K562 (cell line): Measurements from ENCODE around the gene RASGEF1C. TPM values are rescaled to one million over a fixed set of nuclear protein-coding genes. Genes with fewer than 3 reads are reported as not detected.

Source experiments
- ATAC-seq: fragments of 200-7000 bp; cut with Tn5 transposase; 3 replicates; pipeline ENCODE4 v1.9.1; 2020; ENCODE audit warnings: moderate library complexity
- BruUV-seq: library from RNA; stranded (reverse); fragments of 400-500 nt; replicated peaks from 2 replicates; lab custom pipeline; 2021; lab: Mats Ljungman, UMichigan
- CTCF ChIA-PET: fragments of 300-600 bp; formaldehyde crosslinking; extraction: SDS; loops from one replicate; lab custom pipeline; 2021; ENCODE audit warnings: low intra/inter-chr PET ratio; lab: Yijun Ruan, JAX
- POLR2A ChIA-PET: fragments of 300-600, 350-650 bp; sonication (Branson Sonifier 250); formaldehyde crosslinking; extraction: SDS; loops from one replicate; lab custom pipeline; 2021; ENCODE audit warnings: antibody characterized with exemption, inconsistent platforms; lab: Yijun Ruan, JAX
- DNase-seq, 4 experiments: peaks; one replicate each; pipeline versions ENCODE4 v3.0.0 to v3.0.0-alpha.2; 2011 to 2018; ENCODE audit warnings: low spot score in 3 of 4, mixed read lengths in 3 of 4; ENCODE audit errors: extremely low read depth in 1 of 4
- FAIRE-seq: peaks from 2 replicates; lab custom pipeline; 2011; peaks lifted over from hg19 to GRCh38; lab: Jason Lieb, UNC
- H2AFZ ChIP-seq: 2 replicates; pipeline ENCODE4 v1.6.0; 2011; ENCODE audit warnings: low read depth, low read length, control low read depth, inconsistent platforms
- H3K27ac ChIP-seq: fragments of 200-600 bp; 3 replicates; pipeline ENCODE4 v1.8.0; 2011; ENCODE audit warnings: low read depth, mild to moderate bottlenecking, control low read depth, inconsistent platforms, low read length, moderate library complexity, mixed read lengths; ENCODE audit errors: extremely low read depth
- H3K27me3 ChIP-seq, 2 experiments: fragments of 300-600 bp in 1 of 2; 2 replicates in 1 of 2; 3 replicates in 1 of 2; pipeline versions ENCODE4 v1.6.0 to v1.8.0; 2011; ENCODE audit warnings: inconsistent platforms in 2 of 2, low read length in 2 of 2, mild to moderate bottlenecking in 1 of 2, mixed read lengths in 1 of 2, moderate library complexity in 1 of 2; ENCODE audit not compliant: control insufficient read depth in 2 of 2, insufficient read depth in 2 of 2
- H3K36me3 ChIP-seq: fragments of 300-600 bp; 3 replicates; pipeline ENCODE4 v1.8.0; 2011; ENCODE audit warnings: mild to moderate bottlenecking, low read length, inconsistent platforms; ENCODE audit not compliant: control insufficient read depth, insufficient read depth
- H3K4me1 ChIP-seq, 2 experiments: fragments of 200-600 bp in 1 of 2; replicated peaks in 1 of 2; 2 replicates in 1 of 2; 3 replicates in 1 of 2; pipeline versions ENCODE4 v1.5.1 to v1.8.0; 2011; ENCODE audit warnings: inconsistent platforms in 2 of 2, low read length in 2 of 2, mild to moderate bottlenecking in 1 of 2, mixed read lengths in 1 of 2, moderate library complexity in 1 of 2; ENCODE audit not compliant: control insufficient read depth in 2 of 2, insufficient read depth in 2 of 2
- H3K4me2 ChIP-seq: 2 replicates; pipeline ENCODE4 v1.6.1; 2011; ENCODE audit warnings: low read length, control low read depth, inconsistent platforms, mixed read lengths; ENCODE audit not compliant: insufficient read depth
- H3K4me3 ChIP-seq: fragments of 200-600 bp; sonication (generic), shearing (Covaris generic); 2 replicates; pipeline ENCODE4 v1.5.1; 2016; ENCODE audit warnings: control low read depth, inconsistent platforms
- H3K79me2 ChIP-seq: fragments of 200-600 bp; 3 replicates; pipeline ENCODE4 v1.8.0; 2011; ENCODE audit warnings: low read length, inconsistent platforms; ENCODE audit not compliant: control insufficient read depth, insufficient read depth
- H3K9ac ChIP-seq, 2 experiments: 2 replicates each; pipeline versions ENCODE4 v1.6.0 to v1.6.1; 2011; ENCODE audit warnings: low read depth in 2 of 2, low read length in 2 of 2, control low read depth in 1 of 2, inconsistent platforms in 1 of 2, mild to moderate bottlenecking in 1 of 2, mixed read lengths in 1 of 2; ENCODE audit not compliant: insufficient read depth in 1 of 2
- H3K9me1 ChIP-seq: one replicate; pipeline ENCODE4 v1.6.0; 2011; ENCODE audit warnings: inconsistent platforms, mild to moderate bottlenecking, low read length, moderate library complexity; ENCODE audit not compliant: control insufficient read depth, insufficient read depth
- H3K9me3 ChIP-seq: replicated peaks from 2 replicates; pipeline ENCODE4 v1.5.1; 2011; ENCODE audit warnings: low read depth, low read length, inconsistent platforms; ENCODE audit not compliant: control insufficient read depth, insufficient read depth
- H4K20me1 ChIP-seq: replicated peaks from 2 replicates; pipeline ENCODE4 v1.6.1; 2011; ENCODE audit warnings: low read length, inconsistent platforms, mixed read lengths; ENCODE audit not compliant: control insufficient read depth, insufficient read depth
- ATF2 ChIP-seq: sonication (generic); formaldehyde crosslinking; IDR thresholded peaks from 2 replicates; pipeline ENCODE4 v1.8.1; 2022; ENCODE audit warnings: missing genetic modification reagents
- BCOR ChIP-seq: fragments of 450-650 bp; IDR thresholded peaks from 2 replicates; pipeline ENCODE4 v1.6.1; 2016
- BHLHE40 ChIP-seq: IDR thresholded peaks from 2 replicates; pipeline ENCODE4 v1.6.1; 2011; ENCODE audit warnings: low read length, improper control_type of control experiment
- CCNT2 ChIP-seq: IDR thresholded peaks from 2 replicates; pipeline ENCODE4 v1.6.1; 2011; ENCODE audit warnings: borderline replicate concordance, low read depth, mild to moderate bottlenecking, moderate library complexity, mixed read lengths, low read length; ENCODE audit not compliant: insufficient read length; ENCODE audit errors: extremely low read depth
- HNRNPUL1 ChIP-seq: fragments of 200-400 bp; formaldehyde crosslinking; IDR thresholded peaks from 2 replicates; pipeline ENCODE4 v1.6.1; 2017; ENCODE audit warnings: low read length
- KDM1A ChIP-seq, 2 experiments: fragments of 450-650 bp; IDR thresholded peaks; 2 replicates each; pipeline ENCODE4 v1.6.1; 2016; ENCODE audit warnings: mild to moderate bottlenecking in 2 of 2
- MCM5 ChIP-seq: fragments of 450-650 bp; IDR thresholded peaks from 2 replicates; pipeline ENCODE4 v1.6.1; 2016; ENCODE audit warnings: low read depth
- MEF2D ChIP-seq: conservative IDR thresholded peaks from 2 replicates; pipeline ENCODE4 v1.6.1; 2016; ENCODE audit warnings: low read depth, missing genetic modification characterization, missing compliant biosample characterization
- TARDBP ChIP-seq: fragments of 450-650 bp; IDR thresholded peaks from 2 replicates; pipeline ENCODE4 v1.6.1; 2016
- ZNF507 ChIP-seq: conservative IDR thresholded peaks from 2 replicates; pipeline ENCODE4 v1.6.1; 2017; ENCODE audit warnings: missing genetic modification characterization, missing compliant biosample characterization
- ZNF764 ChIP-seq: fragments of 250-450 bp; sonication (Bioruptor Pico); IDR thresholded peaks from 2 replicates; pipeline ENCODE4 v1.4.0; 2020; ENCODE audit warnings: low read depth, mild to moderate bottlenecking, moderate library complexity
- WGBS: fragments of 100-300 bp; shearing (Covaris generic); methylation state at CpG from one replicate; pipeline ENCODE4 v1.1.6; 2016; ENCODE audit warnings: low coverage, mixed read lengths; ENCODE audit not compliant: insufficient coverage; ENCODE audit errors: missing lambda C conversion rate; 5-methylcytosine and 5-hydroxymethylcytosine counted together
- in situ Hi-C: fragments of 300-500 bp; cut with MboI; formaldehyde crosslinking; loops from 4 replicates; pipeline ENCODE4 v1.15.0; 2018; ENCODE audit warnings: inconsistent platforms, mixed read lengths
- intact Hi-C: fragments of 100-400 bp; cut with micrococcal nuclease; formaldehyde crosslinking; loops from 2 replicates; pipeline ENCODE4 v1.14.2; 2022
- polyA plus RNA-seq, 8 experiments: library from polyadenylated mRNA; depleted of rRNA in 4 of 8; stranded (reverse) in 5 of 8; unstranded in 3 of 8; fragments of >200 nt; fragmentation: Nextera tagmentation in 2 of 8; fragmentation: Illumina TruSeq in 1 of 8; extraction: Ambion mirVana in 2 of 8; extraction: Trizol in 1 of 8; gene quantifications; 2 replicates each; pipeline versions ENCODE4 v1.2.1 to v1.2.3, GENCODE V29; 2011 to 2014; ENCODE audit warnings: inconsistent platforms in 1 of 8, missing spikeins in 1 of 8
- total RNA-seq, 7 experiments: library from RNA; depleted of rRNA in 6 of 7; stranded (reverse); fragments of >200 nt in 6 of 7; fragmentation: Illumina TruSeq in 2 of 7; extraction: Trizol in 2 of 7; gene quantifications; 2 replicates each; pipeline versions ENCODE4 v1.2.1 to v1.2.3, GENCODE V29; 2011 to 2021; ENCODE audit warnings: low replicate concordance in 1 of 7

Gene RASGEF1C
- total and polyA plus RNA-seq, 9 of the 15 experiments (the other 6 are each of a cell fraction or from before 2014, with no cell fraction given): 0.04 to 1.1 (median 0.21) TPM; not detected in 4

GRCh38 chr5:180171568-180172094, 37.4 kb downstream of the RASGEF1C start:
- no peak for FAIRE-seq
- H3K9me1 ChIP-seq: no peaks in the 10 kb centered on the region

GRCh38 chr5:180170810-180171567, 38.0 kb downstream of the RASGEF1C start:
- intact Hi-C loops: no loop called here
- TF ChIP-seq MCM5 (no peak), TARDBP (no peak), ZNF507 (tag) (no peak), ATF2 (CRISPR knock-in tag) (no peak), BHLHE40 (no peak), KDM1A (IDR thresholded peaks at IDR 0.05) (no peak), ZNF764 (CRISPR knock-in tag) (no peak), MEF2D (tag) (no peak), CCNT2 (no peak)

More at GRCh38 chr5:180171568-180172094, 37.4 kb downstream of the RASGEF1C start:
- POLR2A ChIA-PET: no interaction called here
- no peak for ATAC-seq
- peaks cover 32 to 64% of the 10 kb centered on the region in 2 experiments for H3K27me3 ChIP-seq
- peaks cover 10% of the 10 kb centered on the region; the same call in 1 of the 2 replicates for H4K20me1 ChIP-seq
- intact Hi-C loops: no loop called here
- no peak overlapping the region for H3K27ac ChIP-seq
- no peaks in the 10 kb centered on the region for H3K9me3 ChIP-seq
- CTCF ChIA-PET: no interaction called here
- H3K79me2 ChIP-seq: no peaks in the 10 kb centered on the region
- no peak for TF ChIP-seq HNRNPUL1
- 0 out of 2 replicates have a peak, but pooled peaks have one; percentile 29 for TF ChIP-seq BCOR
- TF ChIP-seq, all 486 proteins: peak for 1
- Histone ChIP-seq H3K4me2 (no peak overlapping the region), H3K4me1 (peaks cover 0 to 29% of the 10 kb centered on the region in 2 experiments; a peak in 2 of 5 replicates), H2AFZ (no peak overlapping the region), H3K4me3 (no peak overlapping the region), H3K9ac (no peak overlapping the region), H3K36me3 (no peaks in the 10 kb centered on the region)
- peak in 1 of 4 experiments; percentile 5 for DNase-seq
- in situ Hi-C loops: no loop called here
- no TSS peak for BruUV-seq
- 10% methylated on average over 14 of the region's 14 CpGs for WGBS

More at GRCh38 chr5:180170810-180171567, 38.0 kb downstream of the RASGEF1C start:
- H3K36me3 ChIP-seq: no peaks in the 10 kb centered on the region
- CTCF ChIA-PET: no interaction called here
- BruUV-seq: no TSS peak
- peak overlapping the region in 1 of 2 experiments; percentile 64; a peak in 1 of 4 replicates for H3K9ac ChIP-seq
- H4K20me1 ChIP-seq: peaks cover 10% of the 10 kb centered on the region; the same call in 1 of the 2 replicates
- no peaks in the 10 kb centered on the region for H3K79me2 ChIP-seq
- no peaks in the 10 kb centered on the region for H3K9me1 ChIP-seq
- in situ Hi-C loops: no loop called here
- FAIRE-seq (no peak), DNase-seq (peak in 1 of 4 experiments; percentile 4), ATAC-seq (no peak)
- H3K4me3 ChIP-seq: no peak overlapping the region
- POLR2A ChIA-PET: no interaction called here
- no peaks in the 10 kb centered on the region for H3K9me3 ChIP-seq
- H3K27ac ChIP-seq: no peak overlapping the region
- no peak overlapping the region for H3K4me2 ChIP-seq
- H2AFZ ChIP-seq: no peak overlapping the region
- 13% methylated on average over 17 of the region's 19 CpGs for WGBS
- H3K4me1 ChIP-seq: peaks cover 0 to 25% of the 10 kb centered on the region in 2 experiments; a peak in 2 of 5 replicates
- peaks cover 30 to 61% of the 10 kb centered on the region in 2 experiments for H3K27me3 ChIP-seq
